GM21576 (cell line): ENCODE data around the gene GCNT4.

Experiments
- ATAC-seq: cut with Tn5 transposase; IDR thresholded peaks from one replicate; pipeline ENCODE4 v1.9.1; 2021; ENCODE audit warnings: mild to moderate bottlenecking, moderate library complexity; ENCODE audit not compliant: unreplicated experiment

The GCNT4 gene

GRCh38 chr5:75053054-75053303 lies 621 bp upstream of the GCNT4 start:
- no peak for ATAC-seq

GRCh38 chr5:75051217-75051751 lies 1.1 kb downstream of the GCNT4 start:
- ATAC-seq = no peak

DNA sequence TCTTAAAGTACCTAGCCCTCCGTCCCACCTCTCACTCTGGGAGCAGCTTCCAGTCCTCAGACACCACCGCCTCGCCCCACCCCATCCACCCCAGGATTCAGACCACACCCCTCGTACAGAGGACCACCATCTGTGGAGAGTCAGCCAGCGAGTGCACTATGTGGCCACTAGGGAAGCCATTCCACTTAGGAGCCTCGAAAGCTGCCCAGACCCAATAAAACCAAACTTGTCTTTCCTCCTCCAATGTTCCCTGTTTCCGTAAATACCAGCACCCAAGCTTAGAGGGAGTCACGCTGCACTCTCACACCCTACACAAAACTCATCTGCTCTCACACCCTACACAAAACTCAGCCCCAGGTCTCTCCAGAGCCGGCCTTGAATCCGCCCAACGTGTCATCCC lies 1.9 kb downstream of the GCNT4 start:
- no peak for ATAC-seq

- ATAC-seq = no peak
Measured at GRCh38 chr5:75049456-75050351, 2.7 kb downstream of the GCNT4 start.

DNA sequence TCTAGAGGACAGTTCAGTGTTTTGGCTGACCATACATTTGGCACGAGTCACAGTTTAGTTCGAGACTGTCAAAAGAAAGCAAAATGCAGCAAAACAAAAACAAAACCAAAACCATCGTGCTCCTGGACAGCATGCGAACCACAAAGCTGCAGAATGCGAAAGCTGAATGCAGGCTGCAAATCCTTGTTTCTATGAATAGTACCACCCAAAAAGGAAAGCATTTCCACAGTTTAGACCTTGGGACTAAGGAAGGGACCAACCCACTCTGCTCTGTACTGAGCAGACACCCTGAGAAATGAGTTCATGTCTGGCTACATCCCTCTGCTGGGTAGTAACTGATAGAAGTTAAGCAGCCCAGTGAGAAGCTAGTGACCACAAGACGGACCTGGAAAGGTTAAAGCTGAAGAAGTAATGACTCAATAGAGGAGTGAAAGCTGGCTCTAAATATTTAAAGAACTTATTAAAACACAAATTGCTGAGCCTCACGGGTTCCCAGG lies 3.9 kb downstream of the GCNT4 start:
- ATAC-seq = peak; percentile 48

GRCh38 chr5:75047356-75047755 lies 5.0 kb downstream of the GCNT4 start:
- ATAC-seq = no peak

DNA sequence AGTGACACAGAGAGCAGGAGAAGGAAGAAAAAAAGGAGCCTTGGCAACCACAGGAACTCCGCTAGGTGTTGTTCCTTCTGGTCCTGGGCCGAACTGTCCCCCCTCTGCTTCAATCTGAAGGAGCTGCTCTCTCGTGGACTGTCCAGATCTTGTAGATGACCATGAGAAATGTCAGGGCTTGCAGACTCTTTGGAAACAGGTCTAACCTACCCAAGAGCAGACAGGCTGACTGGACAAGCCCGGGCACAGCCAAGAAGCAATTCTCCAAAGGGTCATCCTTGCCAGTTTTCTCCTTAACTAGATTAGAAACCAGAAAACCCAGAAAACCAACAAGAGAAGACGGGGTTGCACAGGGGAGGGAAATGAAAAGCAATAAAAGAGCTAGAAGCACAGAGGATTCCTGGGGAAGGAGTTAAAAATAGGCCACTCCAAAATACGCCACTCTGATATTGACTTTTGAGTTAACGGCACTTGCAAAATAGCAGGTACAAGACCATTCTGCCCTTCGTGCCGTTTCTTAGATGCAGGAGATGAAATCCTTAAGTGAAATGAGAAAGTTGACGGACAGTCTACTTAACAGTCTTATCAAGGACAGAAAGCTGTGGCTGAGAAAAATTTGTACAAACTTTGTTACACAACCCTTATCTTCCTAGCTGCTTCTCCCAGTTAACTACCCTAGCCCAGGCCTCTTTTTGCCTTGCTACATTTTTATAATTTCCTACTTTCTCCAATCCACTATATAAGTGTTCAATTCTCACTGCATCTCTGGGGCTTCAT lies 5.8 kb downstream of the GCNT4 start:
- no peak for ATAC-seq

DNA sequence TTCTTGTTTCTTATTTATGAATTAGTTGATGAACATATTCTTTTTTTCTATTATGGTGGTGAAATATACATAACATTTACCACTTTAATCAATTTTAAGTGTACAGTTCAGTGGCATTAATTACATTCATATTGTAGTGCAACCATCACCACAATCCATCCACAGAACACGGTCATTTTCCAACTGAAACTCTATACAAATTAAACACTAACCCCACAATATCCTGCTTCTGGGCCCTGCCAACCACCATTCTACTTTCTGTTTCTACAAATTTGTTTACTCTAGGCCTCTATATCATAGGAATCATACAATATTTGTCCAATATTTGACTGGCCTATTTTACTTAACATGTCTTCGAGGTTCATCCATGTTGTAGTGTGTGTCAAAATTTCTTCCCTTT lies 7.3 kb downstream of the GCNT4 start:
- ATAC-seq = no peak

DNA sequence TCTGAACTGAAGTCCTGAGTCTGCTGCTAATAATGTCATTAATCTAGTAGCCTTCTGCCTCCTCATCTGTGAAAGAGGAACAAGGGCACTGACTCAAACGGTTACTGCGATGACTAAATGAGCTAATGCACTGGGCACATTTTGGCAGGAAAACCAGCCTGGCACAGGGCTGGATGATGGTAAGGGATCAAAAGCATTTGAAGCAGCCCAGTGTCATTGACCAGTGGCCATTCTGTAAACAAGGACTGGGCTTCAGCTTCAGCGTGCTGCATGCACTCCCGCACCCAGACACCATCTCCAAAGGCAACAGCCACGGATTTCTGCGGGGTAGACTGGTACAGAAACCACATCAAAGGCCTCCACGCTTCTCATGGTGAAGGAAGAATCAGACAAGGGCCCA lies 8.0 kb downstream of the GCNT4 start:
- ATAC-seq = no peak

- ATAC-seq = no peak
Measured at GRCh38 chr5:75043633-75044264, 8.6 kb downstream of the GCNT4 start.

- no peak for ATAC-seq
Measured at GRCh38 chr5:75042522-75042921, 9.8 kb downstream of the GCNT4 start.

GRCh38 chr5:75040973-75041372 lies 11.4 kb downstream of the GCNT4 start:
- ATAC-seq = no peak

- ATAC-seq = no peak
Measured at GRCh38 chr5:75037106-75037505, 15.3 kb downstream of the GCNT4 start.

DNA sequence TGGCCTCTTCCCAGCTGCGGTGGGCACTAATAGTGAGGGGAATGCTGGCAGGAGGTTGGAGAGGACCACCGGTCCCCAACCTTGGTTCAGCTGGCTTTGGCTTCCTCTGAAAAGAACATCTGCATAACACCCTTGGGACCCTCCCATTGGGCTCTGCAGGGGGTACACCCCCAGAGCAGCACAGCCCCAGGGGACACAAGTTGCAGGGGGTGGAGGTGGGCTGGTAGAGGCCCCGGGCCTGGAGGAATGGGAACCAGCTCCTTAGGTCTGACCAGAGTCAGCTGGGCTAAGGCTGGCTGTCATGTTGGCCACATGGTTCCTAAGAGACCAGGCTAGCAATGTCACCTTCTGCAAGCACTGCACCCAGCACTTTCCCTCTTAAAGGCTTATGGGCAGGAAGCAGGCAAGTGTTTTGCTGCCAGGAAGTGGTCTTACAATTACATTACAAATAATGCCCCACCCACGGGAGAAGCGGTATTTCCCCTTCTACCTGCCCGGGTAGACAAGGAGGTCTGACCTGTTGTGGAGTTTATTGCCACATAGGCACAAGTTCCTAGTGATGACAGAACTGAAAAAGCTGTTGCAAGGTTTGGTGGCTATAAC lies 18.1 kb downstream of the GCNT4 start:
- ATAC-seq = no peak

DNA sequence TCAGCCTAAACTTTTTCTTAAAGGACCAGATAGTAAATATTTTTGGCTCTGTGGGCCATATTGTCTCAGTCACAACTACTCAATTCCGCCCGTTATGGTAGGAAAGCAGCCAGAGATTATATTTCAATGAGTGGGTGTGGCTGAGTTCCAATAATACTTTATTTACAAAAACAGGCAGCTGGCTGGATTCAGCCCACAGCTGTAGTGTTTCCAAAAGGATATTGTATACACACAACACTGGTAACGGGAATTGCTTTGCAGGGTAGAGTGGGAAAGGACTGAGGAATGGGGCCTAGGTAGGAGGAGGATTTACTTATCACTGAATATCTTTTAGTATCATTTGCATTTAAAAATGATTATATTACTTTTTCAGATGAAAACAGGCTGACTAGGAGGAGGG lies 21.0 kb downstream of the GCNT4 start:
- no peak for ATAC-seq

GRCh38 chr5:75028090-75028489 lies 24.3 kb downstream of the GCNT4 start:
- no peak for ATAC-seq

DNA sequence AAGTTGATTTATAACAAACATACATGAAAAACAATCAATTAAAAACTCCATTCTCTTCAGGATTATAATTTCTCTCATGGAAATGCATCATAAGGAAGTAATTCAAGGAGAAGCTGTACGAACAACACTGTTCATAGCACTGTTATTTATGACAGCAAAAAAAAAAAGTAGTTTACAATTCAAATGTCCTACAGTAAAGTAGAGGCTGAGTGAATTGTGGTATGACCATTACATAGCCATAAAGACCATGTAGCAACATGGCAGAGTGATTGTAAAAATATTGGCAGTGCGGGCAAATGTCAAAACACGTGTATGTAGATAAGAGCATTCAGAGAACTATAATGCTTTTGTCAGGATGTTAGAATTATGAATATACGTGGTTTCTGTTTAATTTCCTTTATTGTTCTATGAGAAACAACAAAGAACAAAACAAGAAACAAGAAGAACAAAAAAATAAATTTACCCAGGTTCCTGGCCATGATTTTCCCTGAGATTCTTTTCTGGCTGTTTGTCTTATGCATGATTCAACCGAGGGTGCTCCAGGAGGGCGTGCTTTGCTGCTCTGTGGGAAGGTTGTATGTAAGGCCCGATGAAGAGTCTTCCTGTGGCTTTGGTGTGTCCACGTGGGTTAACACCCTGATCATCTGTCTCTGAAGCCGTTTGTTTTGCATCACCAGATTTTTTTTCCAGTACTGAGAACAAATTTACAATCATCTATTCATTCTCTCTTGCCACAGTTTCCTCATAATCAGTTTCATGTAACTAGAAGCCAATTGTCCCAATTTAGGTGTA lies 28.8 kb downstream of the GCNT4 start:
- no peak for ATAC-seq

GRCh38 chr5:75021800-75022199 lies 30.6 kb downstream of the GCNT4 start:
- ATAC-seq = no peak

DNA sequence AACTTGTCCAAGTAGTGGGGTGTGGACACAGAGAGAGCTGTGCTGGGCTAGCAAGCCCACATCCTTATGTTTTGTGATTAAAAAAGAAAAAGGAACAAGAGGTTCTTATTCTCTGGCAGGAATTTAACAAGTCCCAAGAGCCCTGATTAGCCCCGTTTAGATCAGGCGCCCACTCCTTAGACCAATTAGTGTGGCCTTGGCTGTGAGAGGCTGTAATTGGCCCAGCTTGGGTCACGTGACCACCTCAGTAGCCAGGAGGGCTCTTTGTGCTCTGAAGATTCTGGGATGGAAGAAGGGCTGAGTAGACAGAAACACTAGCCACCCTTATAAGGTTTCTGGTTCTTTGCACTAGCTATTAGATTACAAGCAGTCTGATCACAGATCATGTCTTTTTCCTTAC lies 31.1 kb downstream of the GCNT4 start:
- no peak for ATAC-seq

DNA sequence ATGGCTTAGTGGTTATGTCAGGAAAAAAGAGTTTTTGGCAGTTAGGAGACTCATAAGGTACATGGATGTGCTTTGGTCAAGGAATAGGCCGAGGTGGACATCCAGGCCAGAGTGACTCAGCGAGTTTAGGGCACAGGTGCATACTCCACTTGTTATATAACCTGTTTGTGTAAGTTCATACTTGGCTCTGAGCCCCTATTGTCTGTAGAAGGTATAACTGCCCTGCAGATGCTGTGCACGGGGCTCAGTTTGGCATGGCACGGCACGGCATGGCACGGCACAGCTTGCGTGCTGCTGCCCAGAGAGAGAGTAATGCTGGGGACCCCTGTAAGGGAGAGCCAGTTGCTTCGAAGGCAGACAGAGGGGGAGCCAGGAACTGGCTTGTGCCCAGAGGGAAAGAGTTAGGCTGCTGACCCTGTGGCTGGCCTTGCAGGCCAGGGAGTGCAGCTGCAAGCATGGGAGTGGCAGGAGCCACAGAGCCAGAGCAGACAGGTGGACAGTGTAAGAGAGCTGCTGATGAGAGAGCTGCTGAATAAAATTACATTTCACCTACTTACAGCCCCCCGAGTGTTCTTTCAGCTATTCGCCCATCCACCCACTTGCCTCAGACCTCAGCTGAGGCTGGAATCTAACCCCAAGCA lies 32.2 kb downstream of the GCNT4 start:
- ATAC-seq = no peak
